MM.1S (cell line): ENCODE results near the gene FAM107A.

Experiments used
- DNase-seq: peaks from one replicate; pipeline ENCODE4 v3.0.0-alpha.2; 2015
- H2AFZ ChIP-seq: fragments of 300-600 bp; sonication (generic); 2 replicates; pipeline ENCODE4 v1.6.0; 2016; ENCODE audit warnings: antibody characterized with exemption, low read length
- H3F3A ChIP-seq: fragments of 300-600 bp; sonication (generic); 2 replicates; pipeline ENCODE4 v1.6.1; 2016; ENCODE audit warnings: mild to moderate bottlenecking, antibody characterized with exemption, low read length, moderate library complexity, mixed read lengths; ENCODE audit not compliant: insufficient read depth
- H3K27ac ChIP-seq: fragments of 300-600 bp; sonication (generic); 2 replicates; pipeline ENCODE4 v1.5.1; 2016; ENCODE audit warnings: mild to moderate bottlenecking, low read length
- H3K27me3 ChIP-seq: fragments of 300-600 bp; sonication (generic); replicated peaks from 2 replicates; pipeline ENCODE4 v1.6.0; 2016; ENCODE audit warnings: low read length; ENCODE audit not compliant: insufficient read depth
- H3K36me3 ChIP-seq: fragments of 300-600 bp; sonication (generic); replicated peaks from 2 replicates; pipeline ENCODE4 v1.6.1; 2016; ENCODE audit warnings: mild to moderate bottlenecking, low read length, mixed read lengths; ENCODE audit not compliant: insufficient read depth
- H3K4me1 ChIP-seq: fragments of 300-600 bp; sonication (generic); 2 replicates; pipeline ENCODE4 v1.6.1; 2016; ENCODE audit warnings: low read length, mixed read lengths
- H3K4me2 ChIP-seq: fragments of 300-600 bp; sonication (generic); 2 replicates; pipeline ENCODE4 v1.6.0; 2016; ENCODE audit warnings: low read depth, low read length
- H3K4me3 ChIP-seq: fragments of 300-600 bp; sonication (generic); 2 replicates; pipeline ENCODE4 v1.5.1; 2016; ENCODE audit warnings: low read length, mixed read lengths
- H3K79me2 ChIP-seq: fragments of 300-600 bp; sonication (generic); 2 replicates; pipeline ENCODE4 v1.6.1; 2016; ENCODE audit warnings: mixed run types, low read length, mixed read lengths
- H3K9ac ChIP-seq: fragments of 300-600 bp; sonication (generic); 2 replicates; pipeline ENCODE4 v1.6.1; 2016; ENCODE audit warnings: low read length, mixed read lengths
- H3K9me2 ChIP-seq: fragments of 300-600 bp; sonication (generic); replicated peaks from 2 replicates; pipeline ENCODE4 v1.6.1; 2016; ENCODE audit warnings: mild to moderate bottlenecking, low read length, mixed read lengths; ENCODE audit not compliant: insufficient read depth
- H3K9me3 ChIP-seq: fragments of 300-600 bp; sonication (generic); replicated peaks from 2 replicates; pipeline ENCODE4 v1.6.1; 2016; ENCODE audit warnings: mild to moderate bottlenecking, low read length, mixed read lengths; ENCODE audit not compliant: insufficient read depth
- H4K20me1 ChIP-seq: fragments of 300-600 bp; sonication (generic); 2 replicates; pipeline ENCODE4 v1.6.1; 2016; ENCODE audit warnings: mild to moderate bottlenecking, low read length, moderate library complexity, mixed read lengths; ENCODE audit not compliant: insufficient read depth
- EZH2 ChIP-seq: fragments of 300-600 bp; sonication (generic); optimal IDR thresholded peaks from 2 replicates; pipeline ENCODE3; 2017; ENCODE audit warnings: low read depth, mild to moderate bottlenecking, antibody characterized with exemption, low read length, mixed read lengths
- EZH2phosphoT487 ChIP-seq: fragments of 300-600 bp; sonication (generic); IDR thresholded peaks from 2 replicates; pipeline ENCODE4 v1.6.1; 2018; ENCODE audit warnings: antibody characterized with exemption, low read length
- TF ChIP-seq, protein P1 (sequence below): fragments of 300-600 bp; sonication (generic); IDR thresholded peaks from 2 replicates; pipeline ENCODE4 v1.5.1; 2016; ENCODE audit warnings: antibody characterized with exemption, low read length, mixed read lengths

The FAM107A gene

DNA sequence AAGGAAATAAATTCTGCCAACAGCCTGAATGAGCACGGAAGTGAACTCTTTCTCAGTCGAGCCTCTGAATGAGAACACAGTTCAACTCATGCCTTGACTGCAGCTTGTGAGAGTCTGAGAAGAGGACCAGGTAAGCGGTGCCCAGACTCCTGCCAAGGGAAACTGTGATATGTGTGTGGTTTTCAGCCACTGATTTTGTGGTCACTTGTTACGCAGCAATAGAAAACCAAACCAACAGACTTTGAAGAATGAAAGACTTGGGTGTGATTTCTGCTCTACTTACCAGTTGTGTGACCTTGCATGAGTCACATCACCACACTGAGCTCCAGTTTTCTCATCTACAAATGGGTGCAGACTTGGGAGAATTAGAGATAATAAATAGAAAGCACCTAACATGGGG is 30.6 kb upstream of the FAM107A start:
- TF ChIP-seq EZH2phosphoT487 (no peak), EZH2 (no peak)
- TF ChIP-seq, protein P1, sequence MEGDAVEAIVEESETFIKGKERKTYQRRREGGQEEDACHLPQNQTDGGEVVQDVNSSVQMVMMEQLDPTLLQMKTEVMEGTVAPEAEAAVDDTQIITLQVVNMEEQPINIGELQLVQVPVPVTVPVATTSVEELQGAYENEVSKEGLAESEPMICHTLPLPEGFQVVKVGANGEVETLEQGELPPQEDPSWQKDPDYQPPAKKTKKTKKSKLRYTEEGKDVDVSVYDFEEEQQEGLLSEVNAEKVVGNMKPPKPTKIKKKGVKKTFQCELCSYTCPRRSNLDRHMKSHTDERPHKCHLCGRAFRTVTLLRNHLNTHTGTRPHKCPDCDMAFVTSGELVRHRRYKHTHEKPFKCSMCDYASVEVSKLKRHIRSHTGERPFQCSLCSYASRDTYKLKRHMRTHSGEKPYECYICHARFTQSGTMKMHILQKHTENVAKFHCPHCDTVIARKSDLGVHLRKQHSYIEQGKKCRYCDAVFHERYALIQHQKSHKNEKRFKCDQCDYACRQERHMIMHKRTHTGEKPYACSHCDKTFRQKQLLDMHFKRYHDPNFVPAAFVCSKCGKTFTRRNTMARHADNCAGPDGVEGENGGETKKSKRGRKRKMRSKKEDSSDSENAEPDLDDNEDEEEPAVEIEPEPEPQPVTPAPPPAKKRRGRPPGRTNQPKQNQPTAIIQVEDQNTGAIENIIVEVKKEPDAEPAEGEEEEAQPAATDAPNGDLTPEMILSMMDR = no peak
- Histone ChIP-seq H3K9ac (no peak overlapping the region), H3K4me3 (no peak overlapping the region), H3K79me2 (no peaks in the 10 kb centered on the region), H3K4me2 (no peak overlapping the region), H3K9me3 (no peaks in the 10 kb centered on the region), H3F3A (no peaks in the 10 kb centered on the region), H3K4me1 (no peaks in the 10 kb centered on the region), H3K9me2 (no peaks in the 10 kb centered on the region), H4K20me1 (no peaks in the 10 kb centered on the region), H3K27me3 (no peaks in the 10 kb centered on the region), H3K27ac (no peak overlapping the region), H3K36me3 (no peaks in the 10 kb centered on the region), H2AFZ (no peak overlapping the region)
- peak; percentile 26 for DNase-seq

DNA sequence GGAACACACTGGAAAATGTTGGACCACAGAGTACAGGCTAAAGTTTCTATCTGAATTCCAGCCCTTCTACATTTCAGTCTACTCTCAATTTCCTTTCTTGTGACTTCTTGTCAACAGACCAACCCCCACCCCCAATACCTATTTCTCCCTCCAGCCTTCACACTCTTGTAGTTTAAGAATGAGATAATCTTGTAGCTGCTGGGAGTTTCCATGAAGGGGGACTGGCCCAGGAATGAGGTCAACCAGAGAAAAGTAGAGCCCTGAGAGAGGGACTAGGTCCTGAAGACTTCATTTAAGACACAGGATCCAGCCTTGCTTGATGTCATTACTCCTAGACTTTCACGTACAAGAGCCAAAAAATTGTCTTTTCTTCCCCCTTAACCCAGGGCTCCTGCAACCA is 29.5 kb upstream of the FAM107A start:
- Histone ChIP-seq H3K9me2 (no peaks in the 10 kb centered on the region), H3K36me3 (no peaks in the 10 kb centered on the region), H2AFZ (no peak overlapping the region), H3K4me2 (no peak overlapping the region), H3K4me3 (no peak overlapping the region), H3K79me2 (no peaks in the 10 kb centered on the region), H3K27me3 (no peaks in the 10 kb centered on the region), H3K9ac (no peak overlapping the region), H3K27ac (no peak overlapping the region), H3K4me1 (no peaks in the 10 kb centered on the region), H3F3A (no peaks in the 10 kb centered on the region), H3K9me3 (no peaks in the 10 kb centered on the region), H4K20me1 (no peaks in the 10 kb centered on the region)
- TF ChIP-seq, protein P1 = no peak
- no peak for TF ChIP-seq EZH2
- no peak for TF ChIP-seq EZH2phosphoT487
- no peak for DNase-seq

DNA sequence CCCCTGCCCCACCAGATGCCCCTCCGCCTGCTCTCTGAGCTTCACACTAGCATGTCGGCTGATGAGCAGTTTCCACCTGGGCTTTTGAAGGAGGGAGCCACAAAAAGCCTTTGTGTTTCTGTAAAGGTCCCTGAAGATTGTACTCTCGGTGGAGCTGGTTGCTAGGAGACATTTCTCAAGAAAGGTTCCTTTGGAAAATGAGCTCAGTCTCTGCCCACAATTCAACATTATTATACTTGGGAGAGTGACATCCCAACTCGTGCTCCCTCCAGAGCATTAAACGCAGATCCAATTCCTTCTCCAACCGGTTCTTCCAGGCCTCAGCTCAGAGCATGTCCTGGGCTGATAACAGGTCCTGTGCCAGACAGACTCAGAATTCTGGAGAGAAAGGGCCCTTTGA is 26.8 kb upstream of the FAM107A start:
- no peaks in the 10 kb centered on the region for H3F3A ChIP-seq
- H3K36me3 ChIP-seq = no peaks in the 10 kb centered on the region
- H3K79me2 ChIP-seq = no peaks in the 10 kb centered on the region
- no peaks in the 10 kb centered on the region for H4K20me1 ChIP-seq
- H3K9me3 ChIP-seq = no peaks in the 10 kb centered on the region
- TF ChIP-seq EZH2phosphoT487 (no peak), EZH2 (no peak)
- TF ChIP-seq, protein P1 = no peak
- no peak overlapping the region for H2AFZ ChIP-seq
- no peak overlapping the region for H3K4me3 ChIP-seq
- no peaks in the 10 kb centered on the region for H3K27me3 ChIP-seq
- H3K9ac ChIP-seq = no peak overlapping the region
- H3K4me1 ChIP-seq = no peaks in the 10 kb centered on the region
- H3K4me2 ChIP-seq = no peak overlapping the region
- no peaks in the 10 kb centered on the region for H3K9me2 ChIP-seq
- DNase-seq = no peak
- H3K27ac ChIP-seq = no peak overlapping the region
